ENCODE data around the gene FCHO2. TPM values are rescaled to one million over a fixed set of nuclear protein-coding genes. Genes with fewer than 3 reads are reported as not detected.

Gene FCHO2
- total RNA-seq, 1 experiment from 2014 or later = 5.8 TPM

- no peak overlapping the region for H3K27ac ChIP-seq (ENCODE audit: insufficient read length, low read depth, low read length)
- Mint-ChIP-seq H3K4me1 (no peaks in the 10 kb centered on the region), H3K9me3 (peaks cover 3 to 6% of the 10 kb centered on the region in 2 experiments; a peak in 2 of 5 replicates), H3K36me3 (ENCODE audit: insufficient read depth in 1 of 3, low read depth in 3 of 3) (peaks cover 6 to 15% (median 13%) of the 10 kb centered on the region in 3 experiments; a peak in 6 of 7 replicates), H3K27ac (no peak overlapping the region), H3K27me3 (ENCODE audit: low read depth) (no peaks in the 10 kb centered on the region), H3K4me3 (no peak overlapping the region)
- H3K23ac ChIP-seq (ENCODE audit: insufficient read length, low read depth, low read length) = no peak overlapping the region
- H3K18ac ChIP-seq (ENCODE audit: insufficient read length, low read depth, low read length) = no peak overlapping the region
- H3K4ac ChIP-seq (ENCODE audit: low read depth, low read length) = no peak overlapping the region
- no peaks in the 10 kb centered on the region for H3K9me3 ChIP-seq (ENCODE audit: control insufficient read depth, low read depth, low read length)
- no peaks in the 10 kb centered on the region for H3K23me2 ChIP-seq (ENCODE audit: insufficient read length, low read depth, low read length, poor library complexity, severe bottlenecking)
- H4K91ac ChIP-seq (ENCODE audit: insufficient read length, low read depth, low read length) = no peak overlapping the region
- DNase-seq = no peak
- no peak overlapping the region for H2BK12ac ChIP-seq (ENCODE audit: insufficient read length, low read depth, low read length)
- H3K4me2 ChIP-seq (ENCODE audit: insufficient read depth, insufficient read length, low read length) = no peak overlapping the region
- no peaks in the 10 kb centered on the region for H3K79me1 ChIP-seq (ENCODE audit: insufficient read depth, low read depth, low read length, poor library complexity, severe bottlenecking)
- no peaks in the 10 kb centered on the region for H3K79me2 ChIP-seq (ENCODE audit: insufficient read depth, low read length)
- no peaks in the 10 kb centered on the region for H4K20me1 ChIP-seq (ENCODE audit: control insufficient read depth, insufficient read depth, insufficient read length)
- H2BK15ac ChIP-seq (ENCODE audit: low read depth, low read length) = no peak overlapping the region
- no peak overlapping the region for H4K5ac ChIP-seq (ENCODE audit: insufficient read length, low read depth, low read length)
- H2BK20ac ChIP-seq (ENCODE audit: low read depth, low read length, poor library complexity, severe bottlenecking) = no peak overlapping the region
- no CpG with 5 or more reads among the region's 2 CpGs for WGBS (ENCODE audit: extremely low coverage, insufficient read length, low lambda C conversion rate)
- no peak overlapping the region for H3T11ph ChIP-seq (ENCODE audit: low read length)
- no peak overlapping the region for H2AK5ac ChIP-seq (ENCODE audit: insufficient read length, low read length)
- TF ChIP-seq CTCF (conservative IDR thresholded peaks at IDR 0.05) = no peak
- H3K27me3 ChIP-seq (ENCODE audit: insufficient read depth, low read length) = no peaks in the 10 kb centered on the region
- H3K9ac ChIP-seq (ENCODE audit: extremely low read depth, insufficient read length, low read length) = no peak overlapping the region
- H3K4me1 ChIP-seq (ENCODE audit: insufficient read depth, low read length) = no peaks in the 10 kb centered on the region
- no peak overlapping the region for H2BK120ac ChIP-seq (ENCODE audit: low read depth, low read length, poor library complexity, severe bottlenecking)
- H2BK5ac ChIP-seq (ENCODE audit: insufficient read length, low read length) = no peak overlapping the region
- H2AFZ ChIP-seq (ENCODE audit: low read length) = no peak overlapping the region
- H3K14ac ChIP-seq (ENCODE audit: insufficient read depth, low read length) = no peak overlapping the region
- no peak overlapping the region for H4K8ac ChIP-seq (replicated peaks; ENCODE audit: insufficient read length, low read depth, low read length)
- H3K56ac ChIP-seq (ENCODE audit: insufficient read length, low read depth, low read length) = no peak overlapping the region
Observed at GRCh38 chr5:73066466-73066865, 110.6 kb downstream of the FCHO2 start.
